Fibroblast of villous mesenchyme (primary cell): ENCODE measurements around the gene SLC2A13. TPM values are rescaled to one million over a fixed set of nuclear protein-coding genes. Genes with fewer than 3 reads are reported as not detected.

Source experiments
- DNase-seq: peaks from one replicate; pipeline ENCODE4 v3.0.0-alpha.2; 2010; ENCODE audit warnings: low read depth
- H3K4me3 ChIP-seq: 2 replicates; pipeline ENCODE4 v1.5.1; 2011; ENCODE audit warnings: low read depth, mild to moderate bottlenecking, low read length
- CTCF ChIP-seq: IDR thresholded peaks from 2 replicates; pipeline ENCODE4 v1.5.1; 2012; ENCODE audit warnings: low read depth, mild to moderate bottlenecking, low read length; ENCODE audit not compliant: insufficient read depth
- total RNA-seq: library from RNA; depleted of rRNA; stranded (reverse); fragments of >200 nt; gene quantifications from 2 replicates; pipeline ENCODE4 v1.2.3, GENCODE V29; 2012

The SLC2A13 gene
- total RNA-seq, 1 donor: 16.4 TPM

- DNase-seq: no peak
- TF ChIP-seq CTCF: no peak
- no peak overlapping the region for H3K4me3 ChIP-seq
Measured at GRCh38 chr12:40122842-40123241, 17.0 kb upstream of the SLC2A13 start.

DNA sequence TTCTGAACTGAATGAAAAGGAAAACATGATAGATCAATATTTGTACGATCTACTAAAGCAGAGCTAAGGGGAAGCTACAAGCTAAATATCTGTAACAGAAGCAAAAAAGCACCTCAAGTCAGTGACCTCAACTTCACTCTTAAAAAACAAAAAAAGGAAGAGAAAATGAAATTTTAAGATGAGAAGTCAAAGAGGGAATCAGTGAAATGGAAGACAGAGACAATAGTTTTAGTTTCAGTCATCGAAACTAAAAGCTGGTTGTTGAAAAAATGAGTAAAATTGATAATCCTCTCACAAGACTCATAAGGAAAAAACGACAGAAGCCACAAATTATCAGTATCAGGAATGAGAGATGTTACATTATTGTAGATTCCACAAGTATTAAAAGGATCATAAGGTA, 11.9 kb upstream of the SLC2A13 start:
- TF ChIP-seq CTCF: no peak
- no peak for DNase-seq
- no peak overlapping the region for H3K4me3 ChIP-seq

DNA sequence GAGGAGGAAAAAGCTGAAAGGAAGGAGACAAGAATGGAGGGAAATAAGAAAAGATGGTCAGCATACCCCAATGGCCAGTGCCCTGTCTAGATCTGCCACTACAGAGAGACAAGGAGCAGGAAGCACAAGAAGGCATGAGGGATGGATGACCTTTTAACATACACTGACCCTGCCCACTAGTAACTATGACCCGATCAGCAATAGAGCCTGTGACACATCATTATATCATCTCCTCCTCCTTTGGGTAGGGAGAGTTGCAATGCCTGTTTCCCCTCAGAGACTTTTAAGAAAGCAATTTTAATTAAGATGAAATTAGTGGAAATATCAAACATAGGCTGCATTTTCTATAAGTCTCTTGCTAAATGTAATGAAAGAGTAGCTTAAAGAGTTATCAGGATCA, 4.7 kb upstream of the SLC2A13 start:
- no peak overlapping the region for H3K4me3 ChIP-seq
- TF ChIP-seq CTCF: no peak
- no peak for DNase-seq

GRCh38 chr12:40107803-40108620, 2.1 kb upstream of the SLC2A13 start:
- TF ChIP-seq CTCF: no peak
- H3K4me3 ChIP-seq: no peak overlapping the region
- DNase-seq: no peak

DNA sequence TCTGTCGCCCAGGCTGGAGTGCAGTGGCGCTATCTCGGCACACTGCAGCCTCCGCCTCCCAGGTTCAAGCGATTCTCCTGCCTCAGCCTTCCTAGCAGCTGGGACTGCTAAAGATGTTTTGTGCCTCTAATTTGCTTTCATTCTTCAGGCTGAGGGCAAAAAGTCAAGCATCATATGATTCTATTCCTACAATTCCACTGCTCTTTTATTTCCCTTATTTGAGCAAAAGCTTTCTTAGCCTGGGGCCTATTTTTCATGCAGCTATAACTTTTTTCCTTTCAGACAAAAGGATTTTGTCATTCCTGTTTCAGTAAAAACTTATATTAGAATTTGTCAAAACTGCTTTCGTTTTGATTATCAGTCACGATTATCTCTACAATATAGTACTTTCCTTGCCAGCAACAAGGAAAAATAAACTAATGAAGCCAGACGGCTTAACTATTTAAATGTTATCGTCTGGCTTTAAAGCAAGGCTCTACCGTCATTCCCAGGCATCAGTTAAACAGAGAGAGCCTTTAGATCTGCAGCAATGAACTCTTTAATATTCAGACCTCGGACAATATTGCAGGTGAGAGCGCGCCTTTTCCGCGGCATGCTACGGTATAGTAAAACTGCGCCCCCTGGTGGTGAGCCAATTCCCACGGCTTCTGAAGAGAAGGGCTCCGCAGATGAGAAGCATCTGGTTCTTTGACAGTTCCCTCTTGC, 1.4 kb upstream of the SLC2A13 start:
- peak; percentile 85 for DNase-seq
- peak; percentile 86 for TF ChIP-seq CTCF
- peak overlapping the region; percentile 46 for H3K4me3 ChIP-seq

GRCh38 chr12:40106655-40107054, 774 bp upstream of the SLC2A13 start:
- no peak for TF ChIP-seq CTCF
- H3K4me3 ChIP-seq: peak overlapping the region; percentile 46
- no peak for DNase-seq
